GM12873 (cell line): ENCODE data around the gene PARVA.

Source experiments
- TF ChIP-seq, protein P1 (sequence below): IDR thresholded peaks from 2 replicates; pipeline ENCODE4 v1.5.1; 2012; ENCODE audit warnings: low read depth, mild to moderate bottlenecking, moderate library complexity, low read length, control low read depth; ENCODE audit not compliant: insufficient read depth; ENCODE audit errors: missing control alignments

PARVA gene

DNA sequence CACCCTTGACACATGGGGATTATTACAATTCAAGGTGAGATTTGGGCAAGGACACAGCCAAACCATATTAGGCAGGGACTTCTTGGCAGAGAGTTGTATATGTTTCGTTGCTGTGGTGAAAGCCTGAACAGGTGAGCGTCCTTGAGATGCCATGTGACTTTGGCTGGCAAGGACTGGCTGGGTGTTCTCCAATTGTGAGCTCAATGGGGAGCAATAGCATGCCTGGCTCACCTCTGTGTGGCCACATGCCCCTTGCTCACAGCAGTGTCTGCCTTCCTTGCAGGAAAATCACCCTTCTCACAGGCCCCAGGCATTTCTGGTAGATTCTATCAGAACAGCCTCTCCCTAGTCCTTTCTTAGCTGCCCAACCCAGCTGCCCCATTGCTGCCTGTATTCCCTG is 105.5 kb downstream of the PARVA start:
- TF ChIP-seq, protein P1, sequence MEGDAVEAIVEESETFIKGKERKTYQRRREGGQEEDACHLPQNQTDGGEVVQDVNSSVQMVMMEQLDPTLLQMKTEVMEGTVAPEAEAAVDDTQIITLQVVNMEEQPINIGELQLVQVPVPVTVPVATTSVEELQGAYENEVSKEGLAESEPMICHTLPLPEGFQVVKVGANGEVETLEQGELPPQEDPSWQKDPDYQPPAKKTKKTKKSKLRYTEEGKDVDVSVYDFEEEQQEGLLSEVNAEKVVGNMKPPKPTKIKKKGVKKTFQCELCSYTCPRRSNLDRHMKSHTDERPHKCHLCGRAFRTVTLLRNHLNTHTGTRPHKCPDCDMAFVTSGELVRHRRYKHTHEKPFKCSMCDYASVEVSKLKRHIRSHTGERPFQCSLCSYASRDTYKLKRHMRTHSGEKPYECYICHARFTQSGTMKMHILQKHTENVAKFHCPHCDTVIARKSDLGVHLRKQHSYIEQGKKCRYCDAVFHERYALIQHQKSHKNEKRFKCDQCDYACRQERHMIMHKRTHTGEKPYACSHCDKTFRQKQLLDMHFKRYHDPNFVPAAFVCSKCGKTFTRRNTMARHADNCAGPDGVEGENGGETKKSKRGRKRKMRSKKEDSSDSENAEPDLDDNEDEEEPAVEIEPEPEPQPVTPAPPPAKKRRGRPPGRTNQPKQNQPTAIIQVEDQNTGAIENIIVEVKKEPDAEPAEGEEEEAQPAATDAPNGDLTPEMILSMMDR = no peak

DNA sequence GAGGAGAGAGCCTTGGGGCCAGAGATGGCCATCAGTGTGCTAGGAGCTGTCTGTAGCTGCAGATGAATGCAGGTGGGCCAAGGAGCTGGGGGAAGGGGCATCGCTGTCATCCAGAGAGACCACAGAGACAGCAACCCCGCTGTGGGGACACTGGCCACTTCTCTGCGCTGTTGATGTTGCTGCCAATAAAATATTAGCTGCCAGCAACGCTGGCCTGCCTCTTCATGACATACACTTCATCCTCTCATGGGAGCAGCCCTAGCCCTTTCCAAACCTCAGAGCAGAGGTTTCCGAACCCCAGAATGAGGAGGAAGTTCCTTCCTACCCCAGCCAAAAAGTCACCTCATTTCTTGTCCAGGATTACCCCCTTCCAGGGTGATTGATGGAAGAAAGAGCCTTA is 106.2 kb downstream of the PARVA start:
- TF ChIP-seq, protein P1 = no peak

GRCh38 chr11:12485328-12485727 is 108.0 kb downstream of the PARVA start:
- TF ChIP-seq, protein P1 = no peak

DNA sequence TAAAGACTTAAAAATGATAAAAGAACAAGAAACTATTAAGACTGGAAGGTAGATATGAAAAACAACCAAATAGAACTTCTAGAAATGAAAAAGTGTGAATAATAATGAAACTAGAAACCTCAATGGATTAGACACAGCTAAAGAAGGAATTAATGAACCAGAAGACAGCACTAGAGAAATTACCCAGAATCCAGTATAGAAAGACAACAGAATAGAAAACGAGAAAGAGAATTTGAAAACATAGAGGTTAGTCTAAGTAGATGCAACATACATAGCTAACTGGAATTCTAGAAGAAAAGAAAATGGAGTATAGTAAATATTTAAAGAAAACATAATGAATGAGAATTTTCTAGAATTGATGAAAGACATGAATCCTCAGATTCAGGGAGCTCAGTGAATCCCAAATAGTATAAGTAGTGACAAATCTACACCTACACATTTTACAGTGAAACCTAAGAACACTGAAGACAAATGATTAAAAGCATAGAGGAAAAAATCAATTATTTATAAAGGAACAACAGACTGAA is 111.9 kb downstream of the PARVA start:
- TF ChIP-seq, protein P1 = no peak

- TF ChIP-seq, protein P1 = no peak
Observed at GRCh38 chr11:12494699-12495098, 117.3 kb downstream of the PARVA start.

DNA sequence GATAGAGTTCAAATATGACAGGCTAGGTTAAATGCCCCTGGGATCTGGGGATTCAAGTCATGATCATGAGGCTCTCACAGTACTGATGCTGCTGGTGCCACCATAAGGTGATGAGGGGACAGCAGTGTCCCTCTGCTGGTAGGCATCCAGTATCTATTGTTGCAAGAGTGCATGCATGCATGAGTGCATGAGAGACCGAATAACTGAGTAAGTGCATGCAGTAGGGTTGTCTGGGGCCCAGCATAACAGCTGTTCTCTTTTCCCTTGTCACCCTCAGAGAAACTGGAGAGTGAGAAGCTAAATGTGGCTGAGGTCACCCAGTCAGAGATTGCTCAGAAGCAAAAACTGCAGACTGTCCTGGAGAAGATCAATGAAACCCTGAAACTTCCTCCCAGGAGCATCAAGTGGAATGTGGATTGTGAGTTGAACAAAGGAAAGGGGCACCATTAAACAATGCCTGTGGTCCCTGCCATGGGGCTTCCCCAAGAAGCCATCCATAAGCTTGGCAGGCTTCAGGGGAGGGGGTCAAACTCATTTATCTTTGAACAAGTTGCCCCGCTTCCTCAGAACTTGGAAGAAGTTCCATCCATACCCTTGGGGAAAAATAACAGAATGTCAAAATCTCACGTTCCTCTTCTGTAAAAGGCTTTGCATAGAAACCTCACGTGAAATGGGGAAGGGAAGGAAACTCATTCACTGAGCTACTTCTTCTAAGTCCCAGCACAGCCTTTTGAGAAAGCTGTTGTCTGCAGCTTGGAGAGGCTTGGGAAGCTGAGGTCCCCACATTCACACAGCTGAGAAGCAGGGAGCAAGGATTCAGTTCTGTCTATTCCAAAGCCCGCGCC is 119.0 kb downstream of the PARVA start:
- TF ChIP-seq, protein P1 = peak; percentile 9

DNA sequence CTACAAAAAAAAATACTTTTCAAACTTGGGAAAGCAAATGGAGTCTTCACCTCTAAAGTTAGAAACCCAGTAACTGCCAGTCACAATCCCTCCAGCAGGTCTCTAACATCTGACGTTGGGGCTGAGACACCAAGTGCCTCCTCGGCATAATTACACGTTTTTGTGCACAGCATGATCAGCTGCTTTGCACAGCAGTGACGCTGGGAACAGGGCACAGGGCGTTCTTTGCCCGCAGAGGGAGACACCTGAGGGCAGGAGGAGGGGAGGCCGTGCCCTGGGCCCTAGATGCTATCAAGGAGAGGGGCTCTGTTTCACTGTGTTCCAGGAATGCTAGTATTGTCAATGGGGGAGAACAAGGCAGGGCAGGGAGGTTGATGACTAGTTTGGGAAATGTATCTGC is 120.1 kb downstream of the PARVA start:
- TF ChIP-seq, protein P1 = no peak
